ENCODE measurements around the gene OR10K1.

Gene OR10K1

GRCh38 chr1:158471920-158472319 is 10.3 kb downstream of the OR10K1 start, which contains the start of gene OR10R2:
TSS of gene OR10R2 (plus strand) at chr1:158472220. CDS start at chr1:158472326, 106 bp downstream.
- TF ChIP-seq NFRKB (IDR thresholded peaks at IDR 0.05): no peak
- TF ChIP-seq BHLHE40 (IDR thresholded peaks at IDR 0.05; ENCODE audit: borderline replicate concordance): no peak
- TF ChIP-seq ARNT (IDR thresholded peaks at IDR 0.05): no peak
- TF ChIP-seq ELF4 (IDR thresholded peaks at IDR 0.05): no peak
- TF ChIP-seq HDGF (IDR thresholded peaks at IDR 0.05; ENCODE audit: borderline replicate concordance): no peak
- no peak for TF ChIP-seq FOXK2 (IDR thresholded peaks at IDR 0.05)
- no peak for TF ChIP-seq L3MBTL2 (conservative IDR thresholded peaks at IDR 0.05)
- no peak for TF ChIP-seq ZNF384 (IDR thresholded peaks at IDR 0.05)
- no peak for TF ChIP-seq CTBP1 (IDR thresholded peaks at IDR 0.05; ENCODE audit: borderline replicate concordance)
- no peak for TF ChIP-seq TARDBP (IDR thresholded peaks at IDR 0.05)
- no peak for TF ChIP-seq FOXM1 (IDR thresholded peaks at IDR 0.05; ENCODE audit: borderline replicate concordance)
- TF ChIP-seq FOXA1 (IDR thresholded peaks at IDR 0.05): no peak
- no peak for TF ChIP-seq SUZ12 (IDR thresholded peaks at IDR 0.05)
- ChIA-PET CTCF (no interaction called here), POLR2A (no interaction called here)
- DNase-seq (ENCODE audit: extremely low spot score): no peak

DNA sequence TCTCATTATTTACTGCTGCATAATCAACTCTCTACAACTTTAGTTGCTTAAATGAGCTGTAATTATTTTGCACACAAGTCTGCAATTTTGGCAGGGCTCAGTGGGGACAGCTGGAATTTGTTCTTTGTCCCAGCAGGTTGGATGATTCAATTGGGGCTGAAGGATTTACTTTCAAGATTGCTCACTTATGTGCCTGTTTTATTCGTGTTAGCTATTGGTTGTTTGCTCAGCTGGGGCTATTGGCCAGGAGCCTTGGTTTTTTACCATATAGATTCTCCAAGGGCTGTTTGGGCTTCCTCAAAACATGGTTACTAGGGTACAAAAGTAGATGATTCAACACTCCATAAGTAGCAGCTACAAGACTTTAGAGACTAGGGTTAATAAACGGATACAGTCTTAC is 23.8 kb downstream of the OR10K1 start:
- POLR2A ChIA-PET: no interaction called here
- DNase-seq (ENCODE audit: extremely low spot score): no peak

GRCh38 chr1:158491316-158491715 is 29.7 kb downstream of the OR10K1 start:
- no peak for TF ChIP-seq CTBP1 (IDR thresholded peaks at IDR 0.05; ENCODE audit: borderline replicate concordance)
- TF ChIP-seq ARNT (IDR thresholded peaks at IDR 0.05): no peak
- TF ChIP-seq NFRKB (IDR thresholded peaks at IDR 0.05): no peak
- TF ChIP-seq LEF1 (IDR thresholded peaks at IDR 0.05; ENCODE audit: borderline replicate concordance): no peak
- TF ChIP-seq FOXA1 (IDR thresholded peaks at IDR 0.05): no peak
- ChIA-PET CTCF (no interaction called here), POLR2A (no interaction called here)
- no peak for DNase-seq (ENCODE audit: extremely low spot score)

More for the DNA sequence above, 23.8 kb downstream of the OR10K1 start:
- CTCF ChIA-PET: no interaction called here
- TF ChIP-seq ZNF384 (IDR thresholded peaks at IDR 0.05) (no peak), BHLHE40 (IDR thresholded peaks at IDR 0.05; ENCODE audit: borderline replicate concordance) (no peak), LEF1 (IDR thresholded peaks at IDR 0.05; ENCODE audit: borderline replicate concordance) (no peak), ARNT (IDR thresholded peaks at IDR 0.05) (no peak), TARDBP (IDR thresholded peaks at IDR 0.05) (no peak), L3MBTL2 (conservative IDR thresholded peaks at IDR 0.05) (no peak), SP1 (IDR thresholded peaks at IDR 0.05) (no peak)

GRCh38 chr1:158493054-158493453 is 31.4 kb downstream of the OR10K1 start:
- ChIA-PET POLR2A (no interaction called here), CTCF (no interaction called here)
- TF ChIP-seq L3MBTL2 (conservative IDR thresholded peaks at IDR 0.05): no peak
- no peak for TF ChIP-seq TARDBP (IDR thresholded peaks at IDR 0.05)
- no peak for TF ChIP-seq FOXA1 (IDR thresholded peaks at IDR 0.05)
- TF ChIP-seq ZNF384 (IDR thresholded peaks at IDR 0.05): no peak
- TF ChIP-seq ARNT (IDR thresholded peaks at IDR 0.05): no peak
- TF ChIP-seq HDGF (IDR thresholded peaks at IDR 0.05; ENCODE audit: borderline replicate concordance): no peak
- no peak for TF ChIP-seq ELF4 (IDR thresholded peaks at IDR 0.05)
- TF ChIP-seq SP1 (IDR thresholded peaks at IDR 0.05): no peak
- no peak for DNase-seq (ENCODE audit: extremely low spot score)

GRCh38 chr1:158494796-158495195 is 33.2 kb downstream of the OR10K1 start:
- DNase-seq (ENCODE audit: extremely low spot score): no peak
- no peak for TF ChIP-seq LEF1 (IDR thresholded peaks at IDR 0.05; ENCODE audit: borderline replicate concordance)
- TF ChIP-seq FOXM1 (IDR thresholded peaks at IDR 0.05; ENCODE audit: borderline replicate concordance): no peak
- TF ChIP-seq NFRKB (IDR thresholded peaks at IDR 0.05): no peak
- no peak for TF ChIP-seq HDGF (IDR thresholded peaks at IDR 0.05; ENCODE audit: borderline replicate concordance)
- TF ChIP-seq L3MBTL2 (conservative IDR thresholded peaks at IDR 0.05): no peak
- no peak for TF ChIP-seq PKNOX1 (IDR thresholded peaks at IDR 0.05)
- TF ChIP-seq FOXA1 (IDR thresholded peaks at IDR 0.05): no peak
- no peak for TF ChIP-seq ARNT (IDR thresholded peaks at IDR 0.05)
- TF ChIP-seq TARDBP (IDR thresholded peaks at IDR 0.05): no peak
- TF ChIP-seq SP1 (IDR thresholded peaks at IDR 0.05): no peak
- no peak for TF ChIP-seq ELF4 (IDR thresholded peaks at IDR 0.05)
- no peak for TF ChIP-seq BHLHE40 (IDR thresholded peaks at IDR 0.05; ENCODE audit: borderline replicate concordance)
- no peak for TF ChIP-seq ZNF384 (IDR thresholded peaks at IDR 0.05)
- no peak for TF ChIP-seq CTBP1 (IDR thresholded peaks at IDR 0.05; ENCODE audit: borderline replicate concordance)
- TF ChIP-seq SUZ12 (IDR thresholded peaks at IDR 0.05): no peak
- ChIA-PET CTCF (no interaction called here), POLR2A (no interaction called here)

- ChIA-PET CTCF (no interaction called here), POLR2A (no interaction called here)
- DNase-seq (ENCODE audit: extremely low spot score): no peak
- TF ChIP-seq PKNOX1 (IDR thresholded peaks at IDR 0.05): no peak
- TF ChIP-seq CTBP1 (IDR thresholded peaks at IDR 0.05; ENCODE audit: borderline replicate concordance): no peak
- no peak for TF ChIP-seq L3MBTL2 (conservative IDR thresholded peaks at IDR 0.05)
- TF ChIP-seq ZNF384 (IDR thresholded peaks at IDR 0.05): no peak
- TF ChIP-seq SP1 (IDR thresholded peaks at IDR 0.05): no peak
- no peak for TF ChIP-seq ELF4 (IDR thresholded peaks at IDR 0.05)
- TF ChIP-seq BHLHE40 (IDR thresholded peaks at IDR 0.05; ENCODE audit: borderline replicate concordance): no peak
- TF ChIP-seq FOXM1 (IDR thresholded peaks at IDR 0.05; ENCODE audit: borderline replicate concordance): no peak
- TF ChIP-seq NFRKB (IDR thresholded peaks at IDR 0.05): no peak
- no peak for TF ChIP-seq TARDBP (IDR thresholded peaks at IDR 0.05)
- TF ChIP-seq FOXA1 (IDR thresholded peaks at IDR 0.05): no peak
- no peak for TF ChIP-seq HDGF (IDR thresholded peaks at IDR 0.05; ENCODE audit: borderline replicate concordance)
- no peak for TF ChIP-seq SUZ12 (IDR thresholded peaks at IDR 0.05)
- TF ChIP-seq ARNT (IDR thresholded peaks at IDR 0.05): no peak
- TF ChIP-seq LEF1 (IDR thresholded peaks at IDR 0.05; ENCODE audit: borderline replicate concordance): no peak
- TF ChIP-seq FOXK2 (IDR thresholded peaks at IDR 0.05): no peak
Observed at GRCh38 chr1:158496374-158496773, 34.7 kb downstream of the OR10K1 start.

- TF ChIP-seq FOXM1 (IDR thresholded peaks at IDR 0.05; ENCODE audit: borderline replicate concordance): no peak
- peak; percentile 22 for DNase-seq (ENCODE audit: extremely low spot score)
- ChIA-PET POLR2A (no interaction called here), CTCF (no interaction called here)
Observed at GRCh38 chr1:158506369-158506987, 44.8 kb downstream of the OR10K1 start.

Data from HEK293T (cell line).